Colonic mucosa (tissue), 4 donors: ENCODE data around the gene DOCK2. TPM values are rescaled to one million over a fixed set of nuclear protein-coding genes. Genes with fewer than 3 reads are reported as not detected.

Experiments
- DNase-seq: peaks from one replicate; pipeline ENCODE4 v3.0.0-alpha.2; 2020
- H3K27ac ChIP-seq: fragments of 200-600 bp; one replicate; pipeline ENCODE4 v1.8.0; 2021
- H3K27me3 ChIP-seq: fragments of 200-600 bp; one replicate; pipeline ENCODE4 v1.8.0; 2021
- H3K36me3 ChIP-seq: fragments of 200-600 bp; one replicate; pipeline ENCODE4 v1.8.0; 2021
- H3K4me1 ChIP-seq: fragments of 200-600 bp; one replicate; pipeline ENCODE4 v1.8.0; 2021; ENCODE audit warnings: mild to moderate bottlenecking
- H3K4me3 ChIP-seq: fragments of 200-600 bp; one replicate; pipeline ENCODE4 v1.8.0; 2021
- H3K9ac ChIP-seq, 2 donors: one replicate each; pipeline ENCODE4 v1.7.0; 2013; ENCODE audit warnings: control low read depth in 2 of 2, low read depth in 2 of 2, low read length in 2 of 2
- H3K9me3 ChIP-seq: fragments of 200-600 bp; one replicate; pipeline ENCODE4 v1.8.0; 2021
- CTCF ChIP-seq: fragments of 200-600 bp; IDR thresholded peaks from one replicate; pipeline ENCODE4 v1.8.0; 2022; ENCODE audit warnings: antibody characterized with exemption, mild to moderate bottlenecking
- intact Hi-C: fragments of 100-400 bp; cut with DNase I; formaldehyde crosslinking; loops from one replicate; pipeline ENCODE4 v1.14.1; 2022
- total RNA-seq, 2 donors: library from RNA; stranded (reverse); fragmentation: NEBNext Ultra II Directional in 1 of 2; extraction: Animal tissue kit (Norgen Biotek cat#: 25700) in 1 of 2; gene quantifications; one replicate each; pipeline ENCODE4 v1.2.1, GENCODE V29; 2021
- donor health status: healthy.
- donor health status: DM: no; HTN: no; CAD: no.
- donor health status: DM: no; HTN: no; CAD: no.

Gene DOCK2
- total RNA-seq, 2 donors from 2014 or later: 4.8 to 6.0 TPM

- Histone ChIP-seq H3K9me3 (no peaks in the 10 kb centered on the region), H3K27ac (no peak overlapping the region), H3K27me3 (no peaks in the 10 kb centered on the region), H3K36me3 (no peaks in the 10 kb centered on the region), H3K4me1 (no peaks in the 10 kb centered on the region), H3K4me3 (no peak overlapping the region), H3K9ac (no peak overlapping the region)
- DNase-seq: no peak
- TF ChIP-seq CTCF: no peak
- intact Hi-C loops: no loop called here
These were observed 304.5 kb downstream of the DOCK2 start for GRCh38 chr5:169941542-169941941.

GRCh38 chr5:169942181-169942580 lies 305.1 kb downstream of the DOCK2 start:
- Histone ChIP-seq H3K27ac (no peak overlapping the region), H3K9me3 (no peaks in the 10 kb centered on the region), H3K36me3 (no peaks in the 10 kb centered on the region), H3K9ac (no peak overlapping the region), H3K4me1 (no peaks in the 10 kb centered on the region), H3K27me3 (no peaks in the 10 kb centered on the region), H3K4me3 (no peak overlapping the region)
- TF ChIP-seq CTCF: no peak
- no peak for DNase-seq
- intact Hi-C loops: no loop called here

GRCh38 chr5:169943026-169943425 lies 306.0 kb downstream of the DOCK2 start:
- Histone ChIP-seq H3K27ac (no peak overlapping the region), H3K4me3 (no peak overlapping the region), H3K4me1 (no peaks in the 10 kb centered on the region), H3K9ac (no peak overlapping the region), H3K27me3 (no peaks in the 10 kb centered on the region), H3K36me3 (no peaks in the 10 kb centered on the region), H3K9me3 (no peaks in the 10 kb centered on the region)
- no peak for DNase-seq
- no peak for TF ChIP-seq CTCF
- intact Hi-C loops: no loop called here

- H3K4me1 ChIP-seq: no peaks in the 10 kb centered on the region
- DNase-seq: no peak
- intact Hi-C loops: no loop called here
- H3K9me3 ChIP-seq: no peaks in the 10 kb centered on the region
- H3K27ac ChIP-seq: no peak overlapping the region
- no peaks in the 10 kb centered on the region for H3K36me3 ChIP-seq
- TF ChIP-seq CTCF: no peak
- no peak overlapping the region for H3K9ac ChIP-seq
- no peaks in the 10 kb centered on the region for H3K27me3 ChIP-seq
- H3K4me3 ChIP-seq: no peak overlapping the region
These were observed 307.0 kb downstream of the DOCK2 start for GRCh38 chr5:169944115-169944514.

GRCh38 chr5:169944922-169945680 lies 308.0 kb downstream of the DOCK2 start:
- Histone ChIP-seq H3K27me3 (no peaks in the 10 kb centered on the region), H3K4me1 (no peaks in the 10 kb centered on the region), H3K27ac (no peak overlapping the region), H3K9me3 (no peaks in the 10 kb centered on the region), H3K36me3 (no peaks in the 10 kb centered on the region), H3K9ac (no peak overlapping the region), H3K4me3 (no peak overlapping the region)
- intact Hi-C loops: no loop called here
- DNase-seq: no peak
- TF ChIP-seq CTCF: no peak
